CD8-positive, alpha-beta memory T cell (primary cell): ENCODE measurements around the gene SLC6A5. TPM values are rescaled to one million over a fixed set of nuclear protein-coding genes. Genes with fewer than 3 reads are reported as not detected.

Experiments used
- CTCF ChIA-PET: fragments of 350-600 bp; sonication (Branson Sonifier 250); formaldehyde crosslinking; loops from one replicate; lab custom pipeline; 2021; ENCODE audit warnings: antibody characterized with exemption; lab: Charles Lee
- POLR2A ChIA-PET: fragments of 350-600 bp; sonication (Branson Sonifier 250); formaldehyde crosslinking; loops from one replicate; lab custom pipeline; 2021; ENCODE audit warnings: antibody characterized with exemption; lab: Charles Lee
- DNase-seq, 5 donors: peaks; one replicate each; pipeline versions ENCODE4 v3.0.0 to v3.0.0-alpha.2; 2020 to 2022; ENCODE audit warnings: mixed read lengths in 1 of 5
- H3K27ac ChIP-seq: one replicate; pipeline ENCODE4 v1.7.0; 2013; ENCODE audit warnings: low read depth, mild to moderate bottlenecking, low read length, moderate library complexity
- H3K27me3 ChIP-seq: 2 replicates; pipeline ENCODE4 v1.7.0; 2013; ENCODE audit warnings: low read length, mild to moderate bottlenecking; ENCODE audit not compliant: insufficient read depth, poor library complexity, severe bottlenecking
- H3K36me3 ChIP-seq: 2 replicates; pipeline ENCODE4 v1.7.0; 2013; ENCODE audit warnings: mild to moderate bottlenecking, low read length, moderate library complexity; ENCODE audit not compliant: insufficient read depth
- H3K4me1 ChIP-seq: 2 replicates; pipeline ENCODE4 v1.7.0; 2013; ENCODE audit warnings: mild to moderate bottlenecking, low read length, moderate library complexity; ENCODE audit not compliant: insufficient read depth
- H3K4me3 ChIP-seq: 2 replicates; pipeline ENCODE4 v1.7.0; 2013; ENCODE audit warnings: mild to moderate bottlenecking, low read length
- H3K9me3 ChIP-seq: 2 replicates; pipeline ENCODE4 v1.7.0; 2013; ENCODE audit warnings: mild to moderate bottlenecking, low read length
- H3K27ac Mint-ChIP-seq, 8 donors: one replicate each; pipeline ENCODE4 v1.8.0; 2020 to 2021; ENCODE audit warnings: mixed read lengths in 8 of 8, mild to moderate bottlenecking in 6 of 8, inconsistent platforms in 3 of 8, moderate library complexity in 3 of 8
- H3K27me3 Mint-ChIP-seq, 2 donors: one replicate each; pipeline ENCODE4 v1.8.0; 2020 to 2021; ENCODE audit warnings: mixed read lengths in 2 of 2, mild to moderate bottlenecking in 1 of 2, moderate library complexity in 1 of 2
- H3K36me3 Mint-ChIP-seq, 3 donors: one replicate each; pipeline ENCODE4 v1.8.0; 2020 to 2021; ENCODE audit warnings: mixed read lengths in 3 of 3, inconsistent platforms in 1 of 3, mild to moderate bottlenecking in 1 of 3
- H3K4me1 Mint-ChIP-seq, 3 donors: one replicate each; pipeline ENCODE4 v1.8.0; 2020 to 2021; ENCODE audit warnings: mixed read lengths in 3 of 3, inconsistent platforms in 1 of 3, mild to moderate bottlenecking in 1 of 3
- H3K4me3 Mint-ChIP-seq, 7 donors: one replicate each; pipeline ENCODE4 v1.8.0; 2020 to 2021; ENCODE audit warnings: mixed read lengths in 7 of 7, mild to moderate bottlenecking in 6 of 7, moderate library complexity in 4 of 7, inconsistent platforms in 2 of 7
- H3K9me3 Mint-ChIP-seq, 5 donors: one replicate each; pipeline ENCODE4 v1.8.0; 2020 to 2022; ENCODE audit warnings: mixed read lengths in 5 of 5, mild to moderate bottlenecking in 3 of 5, moderate library complexity in 2 of 5, inconsistent platforms in 1 of 5
- polyA plus RNA-seq: library from polyadenylated mRNA; unstranded; fragments of 300-500 nt; fragmentation: Illumina TruSeq; gene quantifications from one replicate; pipeline ENCODE4 v1.2.3, GENCODE V29; 2021
- total RNA-seq, 2 experiments: library from RNA; stranded (reverse); gene quantifications; one replicate each; pipeline ENCODE4 v1.2.3, GENCODE V29; 2021

SLC6A5 gene
- total and polyA plus RNA-seq, 3 experiments from 2014 or later = not detected

DNA sequence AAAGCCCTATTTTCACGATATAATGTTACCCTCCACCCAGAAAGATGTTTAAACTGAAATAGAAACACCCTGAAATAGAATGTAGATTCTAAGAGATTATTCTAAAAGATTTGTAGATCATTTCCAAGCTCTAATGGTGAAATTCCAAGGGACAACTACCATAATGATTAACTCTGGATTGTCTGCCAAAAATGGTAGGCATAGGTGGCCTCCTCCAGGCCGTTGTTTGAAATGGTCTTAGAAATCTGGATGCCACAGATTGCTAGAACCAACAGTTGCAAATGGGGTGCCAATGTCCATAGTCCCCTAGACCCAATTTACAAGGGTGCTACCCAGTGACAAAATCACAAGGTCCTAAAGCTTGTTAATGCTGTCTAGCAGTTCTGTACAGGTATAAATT is 6.7 kb upstream of the SLC6A5 start:
- no peaks in the 10 kb centered on the region for H3K36me3 ChIP-seq
- peaks cover 0 to 4% (median 0%) of the 10 kb centered on the region in 5 donors for H3K9me3 Mint-ChIP-seq
- H3K9me3 ChIP-seq = no peaks in the 10 kb centered on the region
- H3K27ac ChIP-seq = no peak overlapping the region
- no peaks in the 10 kb centered on the region for H3K36me3 Mint-ChIP-seq
- no peaks in the 10 kb centered on the region for H3K4me1 ChIP-seq
- no peak overlapping the region for H3K4me3 ChIP-seq
- no peak for DNase-seq
- no peak overlapping the region for H3K27ac Mint-ChIP-seq
- H3K27me3 Mint-ChIP-seq = peaks cover 39 to 54% of the 10 kb centered on the region in 2 donors
- ChIA-PET POLR2A (no interaction called here), CTCF (no interaction called here)
- no peak overlapping the region for H3K4me3 Mint-ChIP-seq
- H3K4me1 Mint-ChIP-seq = no peaks in the 10 kb centered on the region
- peaks cover 11% of the 10 kb centered on the region for H3K27me3 ChIP-seq

DNA sequence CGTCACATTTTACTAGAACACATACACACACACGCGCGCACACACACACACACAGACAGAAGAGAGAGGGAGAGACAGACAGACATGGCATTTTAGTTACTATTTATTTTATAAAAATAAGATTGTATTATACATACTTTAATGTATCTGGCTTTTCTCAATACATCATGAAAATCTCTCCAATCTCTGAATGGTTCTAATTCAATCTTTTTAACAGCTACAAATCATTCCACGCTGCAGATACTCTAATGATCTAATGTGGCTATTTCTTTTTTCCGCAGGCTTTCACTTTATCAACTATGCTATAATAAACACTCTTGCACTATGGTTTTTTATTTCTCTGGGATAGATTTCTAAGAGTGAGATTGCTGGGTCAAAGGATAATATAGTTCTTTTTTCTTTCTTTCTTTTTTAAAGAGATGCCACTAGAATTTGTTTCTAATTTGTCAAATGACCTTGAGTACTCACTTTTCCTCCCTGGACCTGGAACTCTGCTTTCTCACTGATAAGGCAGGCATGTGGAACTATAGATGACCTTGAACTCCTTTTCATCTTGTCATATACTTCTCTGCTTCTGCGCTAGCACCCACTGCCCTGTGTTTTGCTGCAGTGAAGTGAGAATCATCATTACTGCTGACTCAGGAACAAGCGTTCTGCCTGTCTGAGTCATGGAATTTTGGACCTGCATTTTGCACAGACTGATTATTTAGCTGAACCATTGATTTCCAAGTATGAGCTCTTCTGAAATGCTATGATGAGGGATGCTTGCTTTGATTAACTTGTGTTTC is 4.9 kb upstream of the SLC6A5 start:
- Histone ChIP-seq H3K27me3 (peaks cover 28% of the 10 kb centered on the region), H3K4me1 (no peaks in the 10 kb centered on the region), H3K27ac (no peak overlapping the region), H3K9me3 (no peaks in the 10 kb centered on the region), H3K36me3 (no peaks in the 10 kb centered on the region), H3K4me3 (no peak overlapping the region)
- peaks cover 0 to 4% (median 2%) of the 10 kb centered on the region in 5 donors for H3K9me3 Mint-ChIP-seq
- peaks cover 46 to 59% of the 10 kb centered on the region in 2 donors for H3K27me3 Mint-ChIP-seq
- peaks cover 0 to 5% (median 0%) of the 10 kb centered on the region in 3 donors for H3K4me1 Mint-ChIP-seq
- POLR2A ChIA-PET = no interaction called here
- no peaks in the 10 kb centered on the region for H3K36me3 Mint-ChIP-seq
- no peak overlapping the region for H3K4me3 Mint-ChIP-seq
- no peak for DNase-seq
- CTCF ChIA-PET = no interaction called here
- H3K27ac Mint-ChIP-seq = no peak overlapping the region

DNA sequence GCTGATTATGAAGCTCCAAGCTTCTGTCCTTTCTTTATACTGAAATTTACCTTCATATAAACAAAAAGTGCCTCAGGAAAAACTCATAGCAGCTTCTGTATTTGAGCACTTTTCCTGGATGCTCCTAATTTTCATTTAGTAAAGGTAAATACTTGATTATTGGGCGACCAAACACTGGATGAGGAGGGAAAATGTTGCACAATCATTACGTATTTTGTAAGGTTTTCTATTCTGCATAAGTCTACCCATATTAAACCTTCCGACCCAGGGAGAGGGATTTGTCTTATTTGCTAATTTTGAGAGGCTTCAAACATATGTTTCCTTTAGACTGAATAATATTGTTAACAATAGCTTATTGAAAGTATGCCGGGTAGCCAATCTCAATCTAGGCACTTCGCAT is 4.3 kb upstream of the SLC6A5 start:
- H3K4me3 Mint-ChIP-seq = no peak overlapping the region
- H3K27ac ChIP-seq = no peak overlapping the region

DNA sequence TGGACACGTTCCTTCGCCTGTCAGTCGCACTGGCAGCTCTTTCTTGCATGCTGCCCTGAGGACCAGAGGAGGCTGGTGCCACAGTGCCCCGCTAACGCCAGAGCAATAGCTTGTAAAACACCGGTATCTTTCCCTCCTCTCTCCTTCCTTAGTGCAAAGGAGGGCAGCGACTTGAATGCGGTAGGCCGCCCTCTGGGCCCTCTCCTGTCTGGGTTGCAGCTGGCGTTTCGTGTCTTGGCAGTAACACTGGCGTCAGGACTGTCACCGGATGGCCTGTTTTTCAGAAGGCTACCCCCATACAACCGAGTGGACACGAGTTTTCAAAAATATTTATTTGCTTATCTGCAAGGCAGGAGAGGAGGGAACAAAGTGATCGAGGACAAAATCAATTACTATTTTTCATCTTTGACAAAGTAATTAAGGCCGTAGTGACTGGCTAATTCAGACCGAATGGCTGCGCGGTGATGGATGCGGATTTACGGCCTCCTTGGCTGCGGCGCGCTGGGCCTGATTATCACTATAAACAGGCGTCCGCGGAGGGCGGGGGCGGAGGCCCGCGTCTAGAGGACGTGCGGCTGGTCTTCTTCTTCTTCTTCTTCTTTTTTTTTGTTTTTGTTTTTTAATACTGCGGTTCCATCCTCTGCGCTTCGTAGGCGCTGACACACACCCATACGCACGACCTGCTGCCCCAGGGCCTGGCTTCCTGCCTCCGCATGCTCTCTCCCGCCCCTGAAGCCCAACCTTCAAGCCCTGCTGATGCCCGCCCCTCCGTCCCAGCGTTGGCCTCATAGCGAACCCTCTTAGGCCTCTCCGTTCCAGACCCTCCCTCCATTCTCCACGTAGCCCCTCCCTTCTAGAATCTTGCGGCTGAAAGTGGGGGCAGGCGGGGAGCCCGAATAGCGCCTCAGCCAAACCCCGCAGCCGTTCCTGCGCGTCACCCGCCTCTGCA is 2.9 kb upstream of the SLC6A5 start:
- Histone ChIP-seq H3K9me3 (no peaks in the 10 kb centered on the region), H3K27ac (no peak overlapping the region), H3K4me1 (no peaks in the 10 kb centered on the region), H3K4me3 (no peak overlapping the region), H3K36me3 (no peaks in the 10 kb centered on the region), H3K27me3 (peaks cover 35% of the 10 kb centered on the region)
- ChIA-PET CTCF (no interaction called here), POLR2A (no interaction called here)
- no peak overlapping the region for H3K27ac Mint-ChIP-seq
- no peak overlapping the region for H3K4me3 Mint-ChIP-seq
- H3K4me1 Mint-ChIP-seq = peaks cover 0 to 5% (median 0%) of the 10 kb centered on the region in 3 donors
- H3K9me3 Mint-ChIP-seq = peaks cover 2 to 9% (median 4%) of the 10 kb centered on the region in 5 donors
- no peak for DNase-seq
- H3K36me3 Mint-ChIP-seq = no peaks in the 10 kb centered on the region
- peaks cover 62 to 71% of the 10 kb centered on the region in 2 donors for H3K27me3 Mint-ChIP-seq

More for the DNA sequence above, 4.3 kb upstream of the SLC6A5 start:
- H3K36me3 Mint-ChIP-seq = no peaks in the 10 kb centered on the region
- H3K4me1 Mint-ChIP-seq = peaks cover 0 to 5% (median 0%) of the 10 kb centered on the region in 3 donors
- ChIA-PET CTCF (no interaction called here), POLR2A (no interaction called here)
- H3K27me3 ChIP-seq = peaks cover 33% of the 10 kb centered on the region
- no peaks in the 10 kb centered on the region for H3K36me3 ChIP-seq
- H3K4me1 ChIP-seq = no peaks in the 10 kb centered on the region
- H3K27me3 Mint-ChIP-seq = peaks cover 52 to 61% of the 10 kb centered on the region in 2 donors
- no peak overlapping the region for H3K27ac Mint-ChIP-seq
- H3K9me3 ChIP-seq = no peaks in the 10 kb centered on the region
- no peak overlapping the region for H3K4me3 ChIP-seq
- no peak for DNase-seq
- peaks cover 2 to 7% (median 3%) of the 10 kb centered on the region in 5 donors for H3K9me3 Mint-ChIP-seq

DNA sequence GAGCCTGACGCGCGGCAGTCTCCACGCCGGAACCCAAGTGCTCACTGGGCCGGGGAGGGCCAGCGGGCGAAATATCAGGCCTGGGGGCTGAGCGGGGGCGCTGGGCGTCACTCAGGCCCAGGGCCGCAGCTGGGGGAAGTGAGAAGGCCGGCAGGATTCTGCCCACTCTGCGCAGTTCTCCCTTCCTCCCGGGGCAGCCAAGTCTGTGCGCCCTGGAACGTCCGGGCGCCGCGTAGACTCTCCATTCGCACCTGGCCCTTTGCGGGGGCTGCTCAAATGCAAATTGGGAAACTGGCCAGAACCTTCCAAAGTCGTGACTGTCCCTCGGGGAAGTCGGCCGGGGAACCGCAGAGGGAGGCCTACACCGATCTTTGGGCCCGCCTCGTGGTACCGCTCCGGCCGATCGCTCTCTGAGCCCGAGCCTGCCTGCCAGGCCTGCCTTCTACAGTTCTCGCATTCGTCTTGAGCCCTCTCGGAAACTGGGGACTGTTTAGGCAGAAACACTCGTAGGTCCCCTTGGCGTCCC is 2.2 kb upstream of the SLC6A5 start:
- H3K4me3 Mint-ChIP-seq = no peak overlapping the region
- H3K4me3 ChIP-seq = no peak overlapping the region
- no peak overlapping the region for H3K27ac Mint-ChIP-seq
- H3K27me3 Mint-ChIP-seq = peaks cover 69 to 77% of the 10 kb centered on the region in 2 donors
- H3K4me1 Mint-ChIP-seq = peaks cover 0 to 5% (median 0%) of the 10 kb centered on the region in 3 donors
- peaks cover 2 to 9% (median 5%) of the 10 kb centered on the region in 5 donors for H3K9me3 Mint-ChIP-seq
- ChIA-PET CTCF (no interaction called here), POLR2A (no interaction called here)
- H3K36me3 ChIP-seq = no peaks in the 10 kb centered on the region
- H3K27me3 ChIP-seq = peaks cover 36% of the 10 kb centered on the region
- no peak overlapping the region for H3K27ac ChIP-seq
- no peaks in the 10 kb centered on the region for H3K4me1 ChIP-seq
- no peak for DNase-seq
- no peaks in the 10 kb centered on the region for H3K9me3 ChIP-seq
- H3K36me3 Mint-ChIP-seq = no peaks in the 10 kb centered on the region

DNA sequence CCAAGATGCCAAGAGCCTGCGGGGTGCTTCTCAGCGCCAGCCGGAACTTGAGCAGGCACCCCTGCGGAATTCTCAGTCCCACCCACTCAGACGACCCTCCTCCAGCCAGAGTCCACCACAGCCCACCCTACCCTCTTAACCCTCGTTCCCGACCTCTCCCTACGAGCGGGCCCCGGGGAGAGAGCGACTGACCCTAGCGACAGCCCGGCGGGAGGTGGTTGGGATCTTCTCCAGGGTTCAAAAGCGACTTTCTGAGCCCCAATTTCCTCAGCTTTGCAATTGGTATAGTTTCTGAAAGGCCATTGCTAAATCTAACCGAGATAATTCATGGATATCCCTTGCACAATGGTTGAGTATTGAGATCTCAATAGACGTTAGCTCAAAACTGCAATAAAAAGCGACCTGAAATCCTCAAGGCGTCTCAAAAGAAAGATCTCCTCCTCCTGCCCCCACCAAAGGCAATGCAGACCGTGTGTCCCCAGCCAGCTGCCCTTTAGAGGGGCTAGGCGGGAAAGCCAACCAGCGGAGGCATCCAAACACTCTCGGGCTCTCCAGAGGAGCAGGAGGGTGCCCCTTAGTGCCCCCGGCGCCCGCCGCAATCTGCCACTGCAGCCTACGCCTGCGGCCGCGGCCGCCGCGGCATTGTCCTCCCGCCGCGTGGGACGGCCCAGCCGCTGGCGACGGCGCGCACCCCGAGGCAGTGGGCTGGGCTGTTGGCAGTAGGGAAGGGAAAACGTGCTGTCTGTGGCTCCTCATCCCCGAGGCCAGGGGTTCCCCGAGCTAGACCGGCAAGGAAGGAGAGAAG is 1.5 kb upstream of the SLC6A5 start:
- Mint-ChIP-seq H3K27me3 (peaks cover 75 to 80% of the 10 kb centered on the region in 2 donors), H3K4me1 (peaks cover 0 to 5% (median 0%) of the 10 kb centered on the region in 3 donors), H3K27ac (no peak overlapping the region), H3K4me3 (no peak overlapping the region), H3K36me3 (no peaks in the 10 kb centered on the region), H3K9me3 (peaks cover 4 to 10% (median 5%) of the 10 kb centered on the region in 5 donors)
- DNase-seq = no peak
- Histone ChIP-seq H3K27me3 (peaks cover 43% of the 10 kb centered on the region), H3K4me3 (no peak overlapping the region), H3K4me1 (no peaks in the 10 kb centered on the region), H3K27ac (no peak overlapping the region), H3K36me3 (no peaks in the 10 kb centered on the region), H3K9me3 (no peaks in the 10 kb centered on the region)
- POLR2A ChIA-PET = no interaction called here
- CTCF ChIA-PET = no interaction called here

DNA sequence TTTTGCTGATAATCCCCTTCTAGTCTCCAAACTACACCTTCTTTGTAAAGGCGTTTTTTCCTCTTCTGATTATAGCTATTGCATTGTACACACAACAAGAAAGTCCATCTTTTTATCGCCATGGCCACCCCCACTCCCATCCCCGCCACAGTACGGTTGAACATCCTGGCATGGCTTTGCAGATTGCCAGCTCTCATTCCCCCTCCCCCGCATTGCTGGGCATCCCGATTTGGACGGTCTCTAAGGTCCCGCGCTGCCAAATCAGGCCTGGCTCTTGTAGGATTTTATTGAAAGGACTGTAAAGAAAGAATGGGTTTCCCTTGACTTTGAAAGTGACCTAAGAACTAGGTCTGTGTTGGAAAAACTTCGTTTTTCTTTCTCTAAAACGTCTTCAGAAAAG is 916 bp upstream of the SLC6A5 start:
- Histone ChIP-seq H3K27ac (no peak overlapping the region), H3K4me1 (no peaks in the 10 kb centered on the region), H3K9me3 (no peaks in the 10 kb centered on the region), H3K36me3 (no peaks in the 10 kb centered on the region), H3K4me3 (no peak overlapping the region), H3K27me3 (peaks cover 46% of the 10 kb centered on the region)
- Mint-ChIP-seq H3K4me1 (peaks cover 0 to 5% (median 0%) of the 10 kb centered on the region in 3 donors), H3K27me3 (peaks cover 81 to 86% of the 10 kb centered on the region in 2 donors), H3K4me3 (no peak overlapping the region), H3K36me3 (peaks cover 0 to under 1% (median 0%) of the 10 kb centered on the region in 3 donors), H3K27ac (no peak overlapping the region), H3K9me3 (peaks cover 4 to 11% (median 6%) of the 10 kb centered on the region in 5 donors)
- no peak for DNase-seq
- ChIA-PET CTCF (no interaction called here), POLR2A (no interaction called here)
